Measurements from ENCODE around the gene MACROD2. TPM values are rescaled to one million over a fixed set of nuclear protein-coding genes. Genes with fewer than 3 reads are reported as not detected.
A peak's percentile ranks its signal among the peaks of the same experiment; 100 is the strongest.

Gene MACROD2
- polyA plus RNA-seq, 1 donor (not counting 4 experiments of a cell fraction or from before 2014, with no cell fraction given) = 0.71 TPM

GRCh38 chr20:14334306-14334930 lies 339.1 kb downstream of the MACROD2 start:
- TF ChIP-seq EZH2 (IDR thresholded peaks at IDR 0.05; ENCODE audit: low read length) = no peak
- peak; percentile 39 to 53 (median 51) for TF ChIP-seq CTCF (optimal IDR thresholded peaks at IDR 0.05 in 1 of 3, IDR thresholded peaks at IDR 0.05 in 1 of 3, conservative IDR thresholded peaks at IDR 0.05 in 1 of 3; ENCODE audit: extremely low read depth in 1 of 3, insufficient read depth in 2 of 3, low read length in 3 of 3)
- Histone ChIP-seq H3K4me2 (ENCODE audit: control insufficient read depth, extremely low read depth, insufficient read depth, low read depth, low read length) (peak overlapping the region; percentile 94), H3K9me1 (ENCODE audit: control insufficient read depth, extremely low read depth, insufficient read depth, low read length) (no peaks in the 10 kb centered on the region), H3K9ac (ENCODE audit: control insufficient read depth, extremely low read depth, insufficient read depth, low read length) (peak overlapping the region; percentile 94), H4K20me1 (ENCODE audit: control insufficient read depth, extremely low read depth, insufficient read depth, low read length) (no peaks in the 10 kb centered on the region), H3K79me2 (ENCODE audit: control insufficient read depth, insufficient read depth, low read length) (peaks cover 78% of the 10 kb centered on the region), H3K4me3 (ENCODE audit: control insufficient read depth in 2 of 3, extremely low read depth in 1 of 3, insufficient read depth in 2 of 3, low read depth in 1 of 3, low read length in 3 of 3) (peak overlapping the region; percentile 62 to 93 (median 91)), H3K36me3 (ENCODE audit: control insufficient read depth in 2 of 2, extremely low read depth in 1 of 2, insufficient read depth in 2 of 2, low read length in 2 of 2) (no peaks in the 10 kb centered on the region), H3K27ac (ENCODE audit: control insufficient read depth, insufficient read depth, low read length) (peak overlapping the region; percentile 95), H3K4me1 (ENCODE audit: control insufficient read depth, extremely low read depth, insufficient read depth, low read length) (peaks cover 14% of the 10 kb centered on the region), H2AFZ (ENCODE audit: control insufficient read depth, low read length) (no peak overlapping the region), H3K27me3 (ENCODE audit: control insufficient read depth, extremely low read depth, insufficient read depth, low read length) (no peaks in the 10 kb centered on the region), H3K9me3 (ENCODE audit: control insufficient read depth, low read depth, low read length) (no peaks in the 10 kb centered on the region)
- FAIRE-seq (peak; percentile 81), DNase-seq (ENCODE audit: low read depth, low spot score) (no peak)
- dilution Hi-C loops (cut with MboI; ENCODE audit: extremely low pct_ligation_motif_present, low sequenced_read_pairs) = loop anchor here (25.0 kb wide), 1 partner anchor 378 kb away; no protein-coding TSS in a partner anchor

- H3K79me2 ChIP-seq (ENCODE audit: control insufficient read depth, insufficient read depth, low read length) = peaks cover 71% of the 10 kb centered on the region
- peaks cover 14% of the 10 kb centered on the region for H3K4me1 ChIP-seq (ENCODE audit: control insufficient read depth, extremely low read depth, insufficient read depth, low read length)
- peak overlapping the region; percentile 94 for H3K9ac ChIP-seq (ENCODE audit: control insufficient read depth, extremely low read depth, insufficient read depth, low read length)
- peak overlapping the region; percentile 94 for H3K4me2 ChIP-seq (ENCODE audit: control insufficient read depth, extremely low read depth, insufficient read depth, low read depth, low read length)
- TF ChIP-seq CTCF (optimal IDR thresholded peaks at IDR 0.05 in 1 of 3, IDR thresholded peaks at IDR 0.05 in 1 of 3, conservative IDR thresholded peaks at IDR 0.05 in 1 of 3; ENCODE audit: extremely low read depth in 1 of 3, insufficient read depth in 2 of 3, low read length in 3 of 3) = no peak
- no peak for TF ChIP-seq EZH2 (IDR thresholded peaks at IDR 0.05; ENCODE audit: low read length)
- no peaks in the 10 kb centered on the region for H3K36me3 ChIP-seq (ENCODE audit: control insufficient read depth in 2 of 2, extremely low read depth in 1 of 2, insufficient read depth in 2 of 2, low read length in 2 of 2)
- H3K9me1 ChIP-seq (ENCODE audit: control insufficient read depth, extremely low read depth, insufficient read depth, low read length) = no peaks in the 10 kb centered on the region
- no peaks in the 10 kb centered on the region for H3K9me3 ChIP-seq (ENCODE audit: control insufficient read depth, low read depth, low read length)
- dilution Hi-C loops (cut with MboI; ENCODE audit: extremely low pct_ligation_motif_present, low sequenced_read_pairs) = loop anchor here (25.0 kb wide), 1 partner anchor 377 kb away; no protein-coding TSS in a partner anchor
- H3K27me3 ChIP-seq (ENCODE audit: control insufficient read depth, extremely low read depth, insufficient read depth, low read length) = no peaks in the 10 kb centered on the region
- DNase-seq (ENCODE audit: low read depth, low spot score) (no peak), FAIRE-seq (no peak)
- H3K4me3 ChIP-seq (ENCODE audit: control insufficient read depth in 2 of 3, extremely low read depth in 1 of 3, insufficient read depth in 2 of 3, low read depth in 1 of 3, low read length in 3 of 3) = peak overlapping the region; percentile 62 to 93 (median 91)
- no peak overlapping the region for H2AFZ ChIP-seq (ENCODE audit: control insufficient read depth, low read length)
- H3K27ac ChIP-seq (ENCODE audit: control insufficient read depth, insufficient read depth, low read length) = peak overlapping the region; percentile 95
- H4K20me1 ChIP-seq (ENCODE audit: control insufficient read depth, extremely low read depth, insufficient read depth, low read length) = no peaks in the 10 kb centered on the region
Measured at GRCh38 chr20:14335052-14335451, 339.7 kb downstream of the MACROD2 start.
